AG04450 (cell line): Measurements from ENCODE around the gene CNTN5. TPM values are rescaled to one million over a fixed set of nuclear protein-coding genes. Genes with fewer than 3 reads are reported as not detected.
"Not testable (repeated sequence)": the region's sequence is repeated elsewhere in the genome, so short reads cannot be mapped to it uniquely, and the experiment has no call there.

Experiments used
- CTCF ChIA-PET: fragments of 300-600, 350-600 bp; formaldehyde crosslinking; extraction: SDS; loops from one replicate; lab custom pipeline; 2022; ENCODE audit warnings: antibody characterized with exemption, inconsistent platforms; lab: Charles Lee
- POLR2A ChIA-PET: fragments of 350-600 bp; formaldehyde crosslinking; extraction: SDS; loops from one replicate; lab custom pipeline; 2021; ENCODE audit warnings: antibody characterized with exemption, inconsistent platforms; lab: Yijun Ruan, JAX
- DNase-seq: peaks from one replicate; pipeline ENCODE4 v3.0.0-alpha.2; 2011; ENCODE audit warnings: low read depth, low spot score
- H3K27ac ChIP-seq: one replicate; pipeline ENCODE4 v1.5.1; 2012; ENCODE audit warnings: low read depth, low read length, control low read depth
- H3K27me3 ChIP-seq: one replicate; pipeline ENCODE4 v1.6.0; 2012; ENCODE audit warnings: low read length; ENCODE audit not compliant: control insufficient read depth, insufficient read depth
- H3K4me3 ChIP-seq: 2 replicates; pipeline ENCODE4 v1.5.1; 2011; ENCODE audit warnings: mild to moderate bottlenecking, low read depth, low read length, control low read depth
- H3K9me3 ChIP-seq: 2 replicates; pipeline ENCODE4 v1.5.1; 2012; ENCODE audit warnings: low read length; ENCODE audit not compliant: control insufficient read depth, insufficient read depth
- polyA plus RNA-seq: library from polyadenylated mRNA; depleted of rRNA; stranded (reverse); fragments of >200 nt; gene quantifications from 2 replicates; pipeline ENCODE4 v1.2.3, GENCODE V29; 2011
- TF ChIP-seq, protein P1 (sequence below): IDR thresholded peaks from 2 replicates; pipeline ENCODE4 v1.5.1; 2011; ENCODE audit warnings: low read depth, low read length, control low read depth, inconsistent platforms

The CNTN5 gene
- polyA plus RNA-seq, 1 experiment: not detected

DNA sequence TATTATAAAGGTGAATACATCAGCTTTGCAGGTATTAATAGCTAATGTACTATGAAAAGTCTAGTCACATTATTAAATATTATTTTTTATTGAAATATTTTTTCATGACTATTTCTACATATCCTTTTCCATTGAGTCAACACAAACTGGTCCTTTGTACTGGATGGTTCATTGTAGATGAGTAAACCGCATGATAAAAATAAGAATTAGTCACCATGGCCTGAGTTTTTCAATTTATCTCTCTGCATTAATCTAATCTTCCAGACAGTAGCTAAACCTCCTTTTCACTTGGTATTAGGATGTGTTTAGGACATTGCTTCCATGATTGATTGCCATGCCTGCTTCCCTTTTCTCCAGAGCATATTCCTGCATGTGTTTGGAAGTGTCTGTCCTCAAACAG is 1227.0 kb downstream of the CNTN5 start:
- DNase-seq: no peak
- TF ChIP-seq, protein P1, sequence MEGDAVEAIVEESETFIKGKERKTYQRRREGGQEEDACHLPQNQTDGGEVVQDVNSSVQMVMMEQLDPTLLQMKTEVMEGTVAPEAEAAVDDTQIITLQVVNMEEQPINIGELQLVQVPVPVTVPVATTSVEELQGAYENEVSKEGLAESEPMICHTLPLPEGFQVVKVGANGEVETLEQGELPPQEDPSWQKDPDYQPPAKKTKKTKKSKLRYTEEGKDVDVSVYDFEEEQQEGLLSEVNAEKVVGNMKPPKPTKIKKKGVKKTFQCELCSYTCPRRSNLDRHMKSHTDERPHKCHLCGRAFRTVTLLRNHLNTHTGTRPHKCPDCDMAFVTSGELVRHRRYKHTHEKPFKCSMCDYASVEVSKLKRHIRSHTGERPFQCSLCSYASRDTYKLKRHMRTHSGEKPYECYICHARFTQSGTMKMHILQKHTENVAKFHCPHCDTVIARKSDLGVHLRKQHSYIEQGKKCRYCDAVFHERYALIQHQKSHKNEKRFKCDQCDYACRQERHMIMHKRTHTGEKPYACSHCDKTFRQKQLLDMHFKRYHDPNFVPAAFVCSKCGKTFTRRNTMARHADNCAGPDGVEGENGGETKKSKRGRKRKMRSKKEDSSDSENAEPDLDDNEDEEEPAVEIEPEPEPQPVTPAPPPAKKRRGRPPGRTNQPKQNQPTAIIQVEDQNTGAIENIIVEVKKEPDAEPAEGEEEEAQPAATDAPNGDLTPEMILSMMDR: no peak
- no peaks in the 10 kb centered on the region for H3K27me3 ChIP-seq
- H3K9me3 ChIP-seq: no peaks in the 10 kb centered on the region
- POLR2A ChIA-PET: no interaction called here
- H3K27ac ChIP-seq: no peak overlapping the region
- CTCF ChIA-PET: no interaction called here
- no peak overlapping the region for H3K4me3 ChIP-seq

DNA sequence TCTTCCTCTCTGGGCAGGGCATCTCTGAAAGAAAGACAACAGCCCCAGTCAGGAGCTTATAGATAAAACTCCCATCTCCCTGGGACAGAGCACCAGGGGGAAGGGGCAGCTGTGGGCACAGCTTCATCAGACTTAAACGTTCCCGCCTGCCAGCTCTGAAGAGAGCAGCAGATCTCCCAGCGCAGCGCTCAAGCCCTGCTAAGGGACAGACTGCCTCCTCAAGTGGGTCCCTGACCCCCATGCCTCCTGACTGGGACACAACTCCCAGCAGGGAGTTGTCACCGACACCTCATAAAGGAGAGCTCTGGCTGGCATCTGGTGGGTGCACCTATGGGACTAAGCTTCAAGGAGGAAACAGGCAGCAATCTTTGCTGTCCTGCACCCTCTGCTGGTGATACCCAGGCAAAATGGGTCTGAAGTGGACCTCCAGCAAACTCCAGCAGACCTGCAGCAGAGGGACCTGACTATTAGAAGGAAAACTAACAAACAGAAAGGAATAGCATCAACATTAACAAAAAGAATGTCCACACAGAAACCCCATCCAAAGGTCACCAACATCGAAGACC is 1236.6 kb downstream of the CNTN5 start:
- H3K27me3 ChIP-seq, H3K4me3 ChIP-seq, H3K9me3 ChIP-seq, CTCF ChIA-PET, DNase-seq, POLR2A ChIA-PET, H3K27ac ChIP-seq: not testable (repeated sequence)

DNA sequence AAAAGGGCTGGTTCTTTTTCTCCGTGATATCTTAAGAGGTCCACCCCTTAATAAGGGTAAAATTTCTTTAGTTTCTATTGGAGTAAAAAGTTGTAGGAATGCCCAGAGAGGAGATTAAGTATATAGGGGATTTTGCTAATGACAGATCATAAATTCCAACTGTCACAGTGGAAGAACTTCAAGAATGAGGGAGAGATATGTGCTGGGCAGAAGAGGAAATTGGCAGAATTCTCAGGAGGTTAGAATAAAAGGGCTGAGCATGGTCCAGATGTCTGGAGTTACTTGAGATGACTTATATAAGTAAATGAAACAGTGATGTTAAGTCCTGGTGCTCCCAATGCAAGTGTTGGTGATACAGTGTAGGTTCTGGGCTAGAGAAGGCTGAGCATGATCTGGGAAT is 1248.8 kb downstream of the CNTN5 start:
- Histone ChIP-seq H3K4me3 (no peak overlapping the region), H3K27ac (no peak overlapping the region), H3K27me3 (no peaks in the 10 kb centered on the region), H3K9me3 (peaks cover 8% of the 10 kb centered on the region)
- TF ChIP-seq, protein P1: no peak
- ChIA-PET POLR2A (no interaction called here), CTCF (no interaction called here)
- no peak for DNase-seq

DNA sequence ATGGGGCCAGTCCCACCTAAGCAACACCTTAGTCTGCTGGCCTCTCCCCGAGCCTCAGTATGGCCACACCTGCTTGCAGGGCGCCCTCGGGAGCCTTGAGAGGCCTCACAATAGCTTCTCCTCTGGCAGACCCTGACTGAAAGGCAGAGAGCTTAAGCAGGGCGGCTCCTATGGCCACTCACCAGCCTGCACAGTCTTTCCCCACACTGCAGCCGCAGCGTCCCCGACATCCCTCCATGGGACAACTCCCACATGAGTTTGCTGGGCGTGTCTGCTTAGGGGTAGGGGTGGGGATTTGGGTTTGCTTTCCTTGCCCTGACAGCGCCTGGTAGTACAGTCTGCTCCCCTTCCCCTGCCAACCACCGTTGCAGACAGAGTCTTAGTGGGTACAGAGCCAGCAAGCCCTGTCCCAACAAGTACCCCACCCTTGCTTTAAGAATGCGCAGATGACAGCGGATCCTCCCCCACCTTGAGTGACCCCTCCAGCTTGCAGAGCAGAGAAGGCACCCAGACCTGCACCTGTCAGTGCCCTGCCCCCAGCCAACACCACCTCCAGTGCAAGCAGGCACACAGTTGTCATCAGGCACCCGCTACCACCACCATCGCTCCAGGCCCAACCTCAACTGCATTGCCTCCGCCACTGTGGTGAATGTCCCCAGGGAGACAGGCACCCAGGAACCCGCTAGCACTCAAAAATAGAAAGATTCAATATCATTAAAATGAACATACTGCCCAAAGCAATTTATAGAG is 1252.5 kb downstream of the CNTN5 start:
- ChIA-PET CTCF (no interaction called here), POLR2A (no interaction called here)
- DNase-seq: no peak
- Histone ChIP-seq H3K4me3 (no peak overlapping the region), H3K27me3 (no peaks in the 10 kb centered on the region), H3K9me3 (peaks cover 8% of the 10 kb centered on the region), H3K27ac (no peak overlapping the region)
- TF ChIP-seq, protein P1: no peak

DNA sequence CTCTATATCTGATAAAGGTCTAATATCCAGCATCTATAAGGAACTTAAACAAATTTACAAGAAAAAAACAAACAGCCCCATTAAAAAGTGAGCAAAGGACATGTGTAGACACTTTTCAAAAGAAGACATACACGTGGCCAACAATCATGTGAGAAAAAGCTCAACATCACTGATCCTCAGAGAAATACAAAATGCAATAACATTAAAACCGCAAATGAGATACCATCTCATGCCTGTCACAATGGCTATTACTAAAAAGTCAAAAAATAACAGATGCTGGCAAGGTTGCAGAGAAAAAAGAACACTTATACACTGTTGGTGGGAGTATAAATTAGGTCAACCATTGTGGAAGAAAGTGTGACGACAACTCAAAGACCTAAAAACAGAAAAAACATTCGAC is 1253.7 kb downstream of the CNTN5 start:
- H3K9me3 ChIP-seq, H3K27ac ChIP-seq, H3K27me3 ChIP-seq, DNase-seq, CTCF ChIA-PET, H3K4me3 ChIP-seq, POLR2A ChIA-PET: not testable (repeated sequence)

DNA sequence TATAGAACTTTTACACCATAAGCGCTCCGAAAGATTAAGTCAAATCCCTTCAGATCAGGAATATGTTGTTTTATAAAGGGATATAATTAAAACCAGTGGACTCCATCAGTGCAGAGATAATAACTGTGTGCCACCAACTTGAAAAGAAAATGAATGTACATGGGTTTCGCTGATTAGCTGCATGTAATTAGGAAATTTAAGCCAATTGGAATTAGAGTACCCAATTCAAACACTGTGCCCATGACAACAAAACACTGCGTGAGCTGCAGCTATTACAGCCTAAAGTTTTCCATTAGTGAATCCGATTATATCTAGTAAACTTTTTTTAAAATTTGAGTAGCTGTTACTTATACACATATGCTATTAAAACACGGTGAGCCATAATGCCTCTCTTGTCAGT is 1274.0 kb downstream of the CNTN5 start:
- ChIA-PET POLR2A (no interaction called here), CTCF (no interaction called here)
- no peak for DNase-seq
- H3K27ac ChIP-seq: no peak overlapping the region
- no peaks in the 10 kb centered on the region for H3K27me3 ChIP-seq
- TF ChIP-seq, protein P1: no peak
- no peak overlapping the region for H3K4me3 ChIP-seq
- H3K9me3 ChIP-seq: no peaks in the 10 kb centered on the region
